GM23248 (cell line): Measurements from ENCODE around the gene FGF14. TPM values are rescaled to one million over a fixed set of nuclear protein-coding genes. Genes with fewer than 3 reads are reported as not detected.

Experiments used
- DNase-seq: peaks from one replicate; pipeline ENCODE4 v3.0.0-alpha.2; 2015
- H2AFZ ChIP-seq: fragments of 200-600 bp; sonication (generic); 2 replicates; pipeline ENCODE4 v1.6.1; 2016; ENCODE audit warnings: antibody characterized with exemption
- H3F3A ChIP-seq: fragments of 200-600 bp; sonication (generic); 2 replicates; pipeline ENCODE4 v1.6.1; 2016; ENCODE audit warnings: mild to moderate bottlenecking, antibody characterized with exemption, mixed run types; ENCODE audit not compliant: insufficient read depth
- H3K27ac ChIP-seq: fragments of 200-600 bp; sonication (generic); 2 replicates; pipeline ENCODE4 v1.5.1; 2016; ENCODE audit warnings: mild to moderate bottlenecking
- H3K27me3 ChIP-seq: fragments of 200-600 bp; sonication (generic); replicated peaks from 2 replicates; pipeline ENCODE4 v1.6.1; 2016; ENCODE audit warnings: mild to moderate bottlenecking; ENCODE audit not compliant: insufficient read depth
- H3K36me3 ChIP-seq: fragments of 200-600 bp; sonication (generic); 2 replicates; pipeline ENCODE4 v1.6.1; 2016; ENCODE audit warnings: low read depth, mild to moderate bottlenecking
- H3K4me1 ChIP-seq: fragments of 200-600 bp; sonication (generic); 2 replicates; pipeline ENCODE4 v1.6.1; 2016; ENCODE audit warnings: mild to moderate bottlenecking; ENCODE audit not compliant: insufficient read depth
- H3K4me2 ChIP-seq: fragments of 200-600 bp; sonication (generic); one replicate; pipeline ENCODE4 v1.6.1; 2016; ENCODE audit warnings: mild to moderate bottlenecking; ENCODE audit not compliant: unreplicated experiment
- H3K4me3 ChIP-seq: fragments of 200-600 bp; sonication (generic); 2 replicates; pipeline ENCODE4 v1.5.1; 2016; ENCODE audit warnings: mild to moderate bottlenecking
- H3K79me2 ChIP-seq: fragments of 200-600 bp; sonication (generic); 2 replicates; pipeline ENCODE4 v1.6.1; 2016; ENCODE audit warnings: mild to moderate bottlenecking; ENCODE audit not compliant: insufficient read depth
- H3K9ac ChIP-seq: fragments of 200-600 bp; sonication (generic); 2 replicates; pipeline ENCODE4 v1.6.1; 2016; ENCODE audit warnings: mild to moderate bottlenecking
- H3K9me2 ChIP-seq: fragments of 200-600 bp; sonication (generic); 2 replicates; pipeline ENCODE4 v1.6.1; 2016; ENCODE audit warnings: mixed run types, mild to moderate bottlenecking, moderate library complexity; ENCODE audit not compliant: insufficient read depth
- H3K9me3 ChIP-seq: fragments of 200-600 bp; sonication (generic); one replicate; pipeline ENCODE4 v1.6.1; 2017; ENCODE audit warnings: low read depth
- H4K20me1 ChIP-seq: fragments of 200-600 bp; sonication (generic); 2 replicates; pipeline ENCODE4 v1.6.0; 2016; ENCODE audit not compliant: insufficient read depth
- EZH2 ChIP-seq: fragments of 200-600 bp; sonication (generic); IDR thresholded peaks from 2 replicates; pipeline ENCODE4 v1.6.1; 2018; ENCODE audit warnings: antibody characterized with exemption, mild to moderate bottlenecking; ENCODE audit not compliant: insufficient read depth, poor library complexity, severe bottlenecking
- EZH2phosphoT487 ChIP-seq: fragments of 200-600 bp; sonication (generic); IDR thresholded peaks from 2 replicates; pipeline ENCODE4 v1.6.1; 2018; ENCODE audit warnings: antibody characterized with exemption, moderate library complexity, mild to moderate bottlenecking, low read depth; ENCODE audit not compliant: insufficient read depth
- WGBS, 2 experiments: methylation state at CpG; one replicate each; pipeline ENCODE4 v1.1.6; 2015 to 2017; ENCODE audit warnings: low lambda C conversion rate in 2 of 2, low coverage in 1 of 2; ENCODE audit errors: missing lambda C conversion rate in 2 of 2; 5-methylcytosine and 5-hydroxymethylcytosine counted together
- in situ Hi-C: fragments of 300-500 bp; cut with MboI; formaldehyde crosslinking; loops from 2 replicates; pipeline ENCODE4 v1.15.0; 2020
- polyA plus RNA-seq: library from polyadenylated mRNA; unstranded; fragments of >200 nt; fragmentation: Nextera tagmentation; extraction: Ambion mirVana; gene quantifications from 2 replicates; pipeline ENCODE4 v1.2.1, GENCODE V29; 2016
- total RNA-seq: library from RNA; depleted of rRNA; stranded (reverse); fragments of >200 nt; shearing (Covaris generic); gene quantifications from 2 replicates; pipeline ENCODE4 v1.2.3, GENCODE V29; 2014

The FGF14 gene
- total and polyA plus RNA-seq, 2 experiments from 2014 or later = 1.9 TPM; not detected in 1

- peaks cover 67% of the 10 kb centered on the region for H3K27me3 ChIP-seq
- H3K9me3 ChIP-seq = no peaks in the 10 kb centered on the region
- H4K20me1 ChIP-seq = no peaks in the 10 kb centered on the region
- no peak overlapping the region for H3K4me2 ChIP-seq
- H3K79me2 ChIP-seq = no peaks in the 10 kb centered on the region
- H3K9ac ChIP-seq = no peak overlapping the region
- no peaks in the 10 kb centered on the region for H3F3A ChIP-seq
- H3K4me3 ChIP-seq = no peak overlapping the region
- no peaks in the 10 kb centered on the region for H3K4me1 ChIP-seq
- H3K36me3 ChIP-seq = no peaks in the 10 kb centered on the region
- no peak for DNase-seq
- no peak overlapping the region for H2AFZ ChIP-seq
- TF ChIP-seq EZH2phosphoT487 (no peak), EZH2 (peak; percentile 5)
- H3K9me2 ChIP-seq = no peaks in the 10 kb centered on the region
- in situ Hi-C loops = no loop called here
- no peak overlapping the region for H3K27ac ChIP-seq
- 13 to 17% methylated on average over 12 to 16 of the region's 16 CpGs for WGBS, 2 experiments
Observed at GRCh38 chr13:101917475-101917810, 484.4 kb downstream of the FGF14 start.

- TF ChIP-seq EZH2phosphoT487 (no peak), EZH2 (peak; percentile 86)
- Histone ChIP-seq H3F3A (no peaks in the 10 kb centered on the region), H3K27ac (no peak overlapping the region), H3K27me3 (peaks cover 67% of the 10 kb centered on the region), H4K20me1 (no peaks in the 10 kb centered on the region), H3K4me2 (peak overlapping the region; percentile 4), H3K4me3 (no peak overlapping the region), H3K79me2 (no peaks in the 10 kb centered on the region), H3K36me3 (no peaks in the 10 kb centered on the region), H3K9me3 (no peaks in the 10 kb centered on the region), H3K9me2 (no peaks in the 10 kb centered on the region), H3K9ac (no peak overlapping the region), H2AFZ (no peak overlapping the region), H3K4me1 (no peaks in the 10 kb centered on the region)
- WGBS, 2 experiments = 3 to 4% methylated on average over 35 to 42 of the region's 73 CpGs
- in situ Hi-C loops = no loop called here
- DNase-seq = no peak
Observed at GRCh38 chr13:101916775-101917474, 484.9 kb downstream of the FGF14 start.

GRCh38 chr13:101916108-101916774 lies 485.6 kb downstream of the FGF14 start:
- Histone ChIP-seq H3K4me2 (peak overlapping the region; percentile 4), H3K4me1 (no peaks in the 10 kb centered on the region), H3K36me3 (no peaks in the 10 kb centered on the region), H3K9ac (no peak overlapping the region), H3F3A (no peaks in the 10 kb centered on the region), H2AFZ (no peak overlapping the region), H3K9me2 (no peaks in the 10 kb centered on the region), H3K79me2 (no peaks in the 10 kb centered on the region), H3K27ac (no peak overlapping the region), H3K9me3 (no peaks in the 10 kb centered on the region), H4K20me1 (no peaks in the 10 kb centered on the region), H3K27me3 (peaks cover 67% of the 10 kb centered on the region), H3K4me3 (no peak overlapping the region)
- in situ Hi-C loops = no loop called here
- 3 to 4% methylated on average over 34 to 44 of the region's 62 CpGs for WGBS, 2 experiments
- no peak for TF ChIP-seq EZH2phosphoT487
- no peak for TF ChIP-seq EZH2
- peak; percentile 37 for DNase-seq

GRCh38 chr13:101915755-101916107 lies 486.1 kb downstream of the FGF14 start:
- no peaks in the 10 kb centered on the region for H3K36me3 ChIP-seq
- TF ChIP-seq EZH2phosphoT487 (no peak), EZH2 (no peak)
- peaks cover 63% of the 10 kb centered on the region for H3K27me3 ChIP-seq
- no peak overlapping the region for H3K27ac ChIP-seq
- H4K20me1 ChIP-seq = no peaks in the 10 kb centered on the region
- H3K9me3 ChIP-seq = no peaks in the 10 kb centered on the region
- H3F3A ChIP-seq = no peaks in the 10 kb centered on the region
- no peak overlapping the region for H3K4me2 ChIP-seq
- H3K4me1 ChIP-seq = no peaks in the 10 kb centered on the region
- in situ Hi-C loops = no loop called here
- WGBS, 2 experiments = 24 to 26% methylated on average over 13 of the region's 13 CpGs
- DNase-seq = no peak
- H3K9ac ChIP-seq = no peak overlapping the region
- no peak overlapping the region for H3K4me3 ChIP-seq
- no peaks in the 10 kb centered on the region for H3K9me2 ChIP-seq
- no peak overlapping the region for H2AFZ ChIP-seq
- no peaks in the 10 kb centered on the region for H3K79me2 ChIP-seq

GRCh38 chr13:101915331-101915730 lies 486.5 kb downstream of the FGF14 start:
- H3K27me3 ChIP-seq = peaks cover 59% of the 10 kb centered on the region

More at GRCh38 chr13:101915331-101915730, 486.5 kb downstream of the FGF14 start:
- Histone ChIP-seq H3K9ac (no peak overlapping the region), H3K36me3 (no peaks in the 10 kb centered on the region), H3K4me1 (no peaks in the 10 kb centered on the region), H3K79me2 (no peaks in the 10 kb centered on the region), H3K9me2 (no peaks in the 10 kb centered on the region), H3K4me2 (no peak overlapping the region), H4K20me1 (no peaks in the 10 kb centered on the region), H3F3A (no peaks in the 10 kb centered on the region), H3K27ac (no peak overlapping the region), H3K4me3 (no peak overlapping the region), H3K9me3 (no peaks in the 10 kb centered on the region), H2AFZ (no peak overlapping the region)
- 43 to 47% methylated on average over 7 of the region's 7 CpGs for WGBS, 2 experiments
- in situ Hi-C loops = no loop called here
- TF ChIP-seq EZH2phosphoT487 (no peak), EZH2 (no peak)
- no peak for DNase-seq
